K562 (cell line): ENCODE data around the gene DBP. TPM values are rescaled to one million over a fixed set of nuclear protein-coding genes. Genes with fewer than 3 reads are reported as not detected.

Experiments used
- BRF2 ChIP-seq: IDR thresholded peaks from 3 replicates; pipeline ENCODE4 v1.6.1; 2011; ENCODE audit warnings: borderline replicate concordance, mild to moderate bottlenecking; ENCODE audit not compliant: insufficient read length, insufficient read depth
- CSDE1 ChIP-seq, 2 experiments: fragments of 450-650 bp; IDR thresholded peaks; 2 replicates each; pipeline ENCODE4 v1.6.1; 2016; ENCODE audit warnings: mild to moderate bottlenecking in 1 of 2
- E2F8 ChIP-seq: fragments of 450-650 bp; IDR thresholded peaks from 2 replicates; pipeline ENCODE4 v1.7.1; 2018; ENCODE audit warnings: mild to moderate bottlenecking, low read depth; ENCODE audit not compliant: partially characterized antibody
- ELF1 ChIP-seq: fragments of 200-800 bp; sonication (Bioruptor generic); IDR thresholded peaks from 2 replicates; pipeline ENCODE4 v1.6.1; 2016; ENCODE audit warnings: missing genetic modification characterization, missing compliant biosample characterization
- ETV6 ChIP-seq, 3 experiments: fragments of 150-350 bp in 1 of 3; sonication (generic) in 1 of 3; formaldehyde crosslinking in 1 of 3; IDR thresholded peaks; 2 replicates each; pipeline versions ENCODE4 v1.6.1 to v1.8.0; 2014 to 2022; ENCODE audit warnings: borderline replicate concordance in 2 of 3, low read depth in 2 of 3, antibody characterized with exemption in 1 of 3, low read length in 1 of 3, mild to moderate bottlenecking in 1 of 3, missing genetic modification reagents in 1 of 3
- GTF2B ChIP-seq: IDR thresholded peaks from 2 replicates; pipeline ENCODE4 v1.6.1; 2011; ENCODE audit not compliant: insufficient read length; ENCODE audit errors: extremely low read depth
- HDAC2 ChIP-seq: fragments of 450-650 bp; IDR thresholded peaks from 2 replicates; pipeline ENCODE4 v1.6.1; 2016; ENCODE audit warnings: mild to moderate bottlenecking
- HMG20A ChIP-seq: fragments of 450-650 bp; formaldehyde crosslinking; conservative IDR thresholded peaks from 2 replicates; pipeline ENCODE4 v1.4.0; 2020; ENCODE audit warnings: mild to moderate bottlenecking, mixed read lengths
- ILF3 ChIP-seq: fragments of 450-650 bp; IDR thresholded peaks from 2 replicates; pipeline ENCODE4 v1.6.1; 2018; ENCODE audit warnings: antibody characterized with exemption, mild to moderate bottlenecking, moderate library complexity, borderline replicate concordance
- KDM2B ChIP-seq: fragments of 250-450 bp; sonication (Bioruptor Pico); IDR thresholded peaks from 2 replicates; pipeline ENCODE4 v1.8.0; 2021; ENCODE audit warnings: mild to moderate bottlenecking, moderate library complexity
- PHF20 ChIP-seq: fragments of 450-650 bp; IDR thresholded peaks from 2 replicates; pipeline ENCODE4 v1.6.1; 2018; ENCODE audit not compliant: partially characterized antibody
- PTRF ChIP-seq: fragments of 450-650 bp; IDR thresholded peaks from 2 replicates; pipeline ENCODE4 v1.6.1; 2016; ENCODE audit warnings: mild to moderate bottlenecking, missing genetic modification characterization, missing compliant biosample characterization
- SMARCA4 ChIP-seq: fragments of 450-650 bp; IDR thresholded peaks from 2 replicates; pipeline ENCODE4 v1.6.1; 2016
- XRCC3 ChIP-seq: fragments of 450-650 bp; IDR thresholded peaks from 2 replicates; pipeline ENCODE4 v1.6.1; 2017; ENCODE audit warnings: mild to moderate bottlenecking, moderate library complexity
- ZBTB34 ChIP-seq: fragments of 250-450 bp; sonication (Bioruptor Pico); IDR thresholded peaks from 2 replicates; pipeline ENCODE4 v1.8.0; 2021; ENCODE audit warnings: mild to moderate bottlenecking, moderate library complexity
- ZEB2 ChIP-seq: fragments of 450-650 bp; IDR thresholded peaks from 2 replicates; pipeline ENCODE4 v1.6.1; 2016
- ZNF445 ChIP-seq: fragments of 250-450 bp; sonication (Bioruptor Pico); IDR thresholded peaks from 2 replicates; pipeline ENCODE4 v1.4.0; 2020; ENCODE audit warnings: low read depth, mild to moderate bottlenecking, moderate library complexity
- ZNF740 ChIP-seq, 3 experiments: fragments of 200-800 bp in 1 of 3; sonication (Bioruptor generic) in 1 of 3; sonication (generic) in 1 of 3; formaldehyde crosslinking in 1 of 3; IDR thresholded peaks; 2 replicates each; pipeline versions ENCODE4 v1.6.1 to v1.8.0; 2016 to 2022; ENCODE audit warnings: mild to moderate bottlenecking in 2 of 3, missing compliant biosample characterization in 2 of 3, missing genetic modification characterization in 2 of 3, missing genetic modification reagents in 1 of 3
- ZNF830 ChIP-seq: fragments of 250-450 bp; sonication (Bioruptor Pico); IDR thresholded peaks from 2 replicates; pipeline ENCODE4 v1.5.0; 2021; ENCODE audit warnings: mild to moderate bottlenecking
- polyA plus RNA-seq, 8 experiments: library from polyadenylated mRNA; depleted of rRNA in 4 of 8; stranded (reverse) in 5 of 8; unstranded in 3 of 8; fragments of >200 nt; fragmentation: Nextera tagmentation in 2 of 8; fragmentation: Illumina TruSeq in 1 of 8; extraction: Ambion mirVana in 2 of 8; extraction: Trizol in 1 of 8; gene quantifications; 2 replicates each; pipeline versions ENCODE4 v1.2.1 to v1.2.3, GENCODE V29; 2011 to 2014; ENCODE audit warnings: inconsistent platforms in 1 of 8, missing spikeins in 1 of 8
- total RNA-seq, 7 experiments: library from RNA; depleted of rRNA in 6 of 7; stranded (reverse); fragments of >200 nt in 6 of 7; fragmentation: Illumina TruSeq in 2 of 7; extraction: Trizol in 2 of 7; gene quantifications; 2 replicates each; pipeline versions ENCODE4 v1.2.1 to v1.2.3, GENCODE V29; 2011 to 2021; ENCODE audit warnings: low replicate concordance in 1 of 7

DBP gene
- total and polyA plus RNA-seq, 9 of the 15 experiments (the other 6 are each of a cell fraction or from before 2014, with no cell fraction given) = 0.25 to 5.5 (median 1.8) TPM

- 0 out of 2 replicates have a peak, but pooled peaks have one; percentile 94 for TF ChIP-seq ILF3
- TF ChIP-seq ETV6 (IDR thresholded peaks at IDR 0.05; ENCODE audit: borderline replicate concordance in 1 of 2, low read depth in 2 of 2, low read length in 1 of 2) = no peak
- no peak for TF ChIP-seq ETV6 (CRISPR knock-in tag; IDR thresholded peaks at IDR 0.05; ENCODE audit: borderline replicate concordance)
- TF ChIP-seq ZNF830 (CRISPR knock-in tag) = peak; percentile 30; the same call in 1 of the 2 replicates
- no peak for TF ChIP-seq SMARCA4
- TF ChIP-seq ZEB2 = 0 out of 2 replicates have a peak, but pooled peaks have one; percentile 17
- TF ChIP-seq HDAC2 = no peak
- TF ChIP-seq PTRF = no peak
- peak; percentile 76 for TF ChIP-seq E2F8
- no peak for TF ChIP-seq XRCC3
- TF ChIP-seq ELF1 (tag) = no peak
- TF ChIP-seq HMG20A (CRISPR knock-in tag) = no peak
- TF ChIP-seq GTF2B = no peak
- TF ChIP-seq ZNF445 (CRISPR knock-in tag) = 0 out of 2 replicates have a peak, but pooled peaks have one; percentile 66
- TF ChIP-seq ZBTB34 (CRISPR knock-in tag) = no peak
- TF ChIP-seq PHF20 = no peak
- TF ChIP-seq CSDE1 (IDR thresholded peaks at IDR 0.05) = no peak
- no peak for TF ChIP-seq BRF2
- no peak; the same call in 1 of the 2 replicates for TF ChIP-seq ZNF740 (CRISPR knock-in tag; IDR thresholded peaks at IDR 0.05)
- 0 out of 4 replicates have a peak, but pooled peaks of 1 of the 2 experiments have one; percentile 47 for TF ChIP-seq ZNF740 (tag; IDR thresholded peaks at IDR 0.05)
- TF ChIP-seq KDM2B (CRISPR knock-in tag) = no peak
Observed at GRCh38 chr19:48614436-48615230, 22.5 kb downstream of the DBP start, which contains the start of gene FAM83E (continued).
